Posterior vena cava (tissue), 2 donors: ENCODE measurements around the gene PRDM12. TPM values are rescaled to one million over a fixed set of nuclear protein-coding genes. Genes with fewer than 3 reads are reported as not detected.

ENCODE experiments used
- DNase-seq: peaks from one replicate; pipeline ENCODE4 v3.0.0-alpha.2; 2020; ENCODE audit warnings: low spot score
- intact Hi-C, 2 donors: fragments of 100-400 bp; cut with DNase I; formaldehyde crosslinking; loops; one replicate each; pipeline versions ENCODE4 v1.14.1 to v1.14.2; 2022 to 2023
- total RNA-seq, 2 donors: library from RNA; stranded (reverse); fragmentation: NEBNext Ultra II Directional; extraction: Animal tissue kit (Norgen Biotek cat#: 25700); gene quantifications; one replicate each; pipeline ENCODE4 v1.2.1, GENCODE V29; 2021
- donor health status: DM: yes; HTN: yes; CAD: no.
- donor health status: DM: yes; HTN: yes; CAD: no.

PRDM12 gene
- total RNA-seq, 2 donors from 2014 or later = not detected

GRCh38 chr9:130635306-130635705 is 29.1 kb upstream of the PRDM12 start:
- intact Hi-C loops = no loop called here
- no peak for DNase-seq

- DNase-seq = peak; percentile 67
- intact Hi-C loops = no loop called here
Observed at GRCh38 chr9:130635721-130636647, 28.4 kb upstream of the PRDM12 start.

GRCh38 chr9:130636648-130637020 is 27.8 kb upstream of the PRDM12 start:
- intact Hi-C loops = no loop called here
- peak; percentile 45 for DNase-seq

GRCh38 chr9:130638284-130639123 is 25.9 kb upstream of the PRDM12 start:
- DNase-seq = peak; percentile 60
- intact Hi-C loops = no loop called here

- DNase-seq = no peak
- intact Hi-C loops = no loop called here
Observed at GRCh38 chr9:130639124-130639765, 25.1 kb upstream of the PRDM12 start.

GRCh38 chr9:130639866-130640555 is 24.4 kb upstream of the PRDM12 start:
- DNase-seq = no peak
- intact Hi-C loops = no loop called here

GRCh38 chr9:130640681-130641080 is 23.7 kb upstream of the PRDM12 start:
- intact Hi-C loops = no loop called here
- DNase-seq = no peak

GRCh38 chr9:130642926-130643325 is 21.5 kb upstream of the PRDM12 start:
- intact Hi-C loops = no loop called here
- no peak for DNase-seq

GRCh38 chr9:130651221-130651620 is 13.2 kb upstream of the PRDM12 start:
- intact Hi-C loops = no loop called here
- DNase-seq = no peak

- intact Hi-C loops = no loop called here
- no peak for DNase-seq
Observed at GRCh38 chr9:130651752-130652151, 12.6 kb upstream of the PRDM12 start.

- no peak for DNase-seq
- intact Hi-C loops = no loop called here
Observed at GRCh38 chr9:130654879-130655278, 9.5 kb upstream of the PRDM12 start.

GRCh38 chr9:130658893-130659698 is 5.3 kb upstream of the PRDM12 start:
- intact Hi-C loops = no loop called here
- no peak for DNase-seq

- no peak for DNase-seq
- intact Hi-C loops = no loop called here
Observed at GRCh38 chr9:130659699-130660248, 4.6 kb upstream of the PRDM12 start.

- intact Hi-C loops = no loop called here
- no peak for DNase-seq
Observed at GRCh38 chr9:130660326-130660682, 4.1 kb upstream of the PRDM12 start.

- intact Hi-C loops = no loop called here
- no peak for DNase-seq
Observed at GRCh38 chr9:130660683-130661450, 3.5 kb upstream of the PRDM12 start.

GRCh38 chr9:130661451-130662098 is 2.8 kb upstream of the PRDM12 start:
- intact Hi-C loops = no loop called here

More at GRCh38 chr9:130661451-130662098, 2.8 kb upstream of the PRDM12 start:
- DNase-seq = no peak
